T-helper 9 cell (primary cell): ENCODE measurements around the gene GYS2.

Experiments used
- DNase-seq: peaks from one replicate; pipeline ENCODE4 v3.0.0-alpha.2; 2020

Gene GYS2

DNA sequence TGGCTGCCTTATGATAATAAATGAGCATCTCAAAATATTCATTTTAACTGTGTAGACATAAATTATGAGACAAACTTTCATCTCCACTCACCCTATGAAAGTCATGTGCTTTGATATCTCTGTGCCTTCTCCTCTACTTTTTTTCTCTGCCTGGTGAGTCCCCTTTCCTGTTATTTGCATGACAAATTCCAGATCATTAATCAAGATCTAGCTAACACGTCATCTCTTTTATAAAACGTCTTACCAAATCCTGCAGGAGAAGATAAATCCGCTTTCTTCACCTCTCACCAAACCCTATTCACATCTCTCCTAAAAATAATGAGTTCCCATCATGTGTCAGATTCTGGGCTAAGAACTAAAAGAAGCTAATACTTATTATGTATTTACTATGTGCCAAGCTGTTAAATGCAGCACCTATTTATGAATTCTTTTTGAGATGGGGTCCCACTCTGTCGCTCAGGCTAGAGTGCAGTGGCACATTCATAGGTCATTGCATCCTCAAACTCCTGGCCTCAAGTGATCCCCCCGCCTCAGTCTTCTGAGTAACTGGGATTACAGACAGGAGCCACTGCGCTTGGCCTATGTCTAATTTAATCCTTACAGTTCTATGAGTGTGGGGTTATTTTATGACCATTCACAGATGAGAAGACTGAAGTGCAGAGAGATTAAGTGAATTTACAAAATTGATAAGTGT lies 51.9 kb downstream of the GYS2 start:
- no peak for DNase-seq

GRCh38 chr12:21551841-21552465 lies 52.7 kb downstream of the GYS2 start:
- DNase-seq = no peak

DNA sequence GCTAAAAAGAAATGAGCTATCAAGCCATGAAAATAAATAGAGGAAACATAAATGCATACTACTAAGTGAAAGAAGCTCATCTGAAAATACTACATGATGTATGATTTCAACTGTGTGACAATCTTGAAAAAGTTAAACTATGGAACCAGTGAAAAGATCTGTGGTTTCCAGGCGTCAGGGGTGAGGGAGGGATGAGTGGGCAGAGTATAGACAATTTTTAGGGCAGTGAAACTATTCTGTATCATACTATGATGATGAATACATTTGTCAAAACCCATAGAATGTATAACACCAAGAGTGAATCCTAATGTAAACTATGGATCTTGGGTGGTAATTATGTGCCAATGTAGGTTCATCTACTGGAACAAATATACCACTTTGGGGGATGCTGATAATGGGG lies 57.2 kb downstream of the GYS2 start:
- DNase-seq = no peak

- DNase-seq = no peak
Measured at GRCh38 chr12:21546716-21547115, 57.9 kb downstream of the GYS2 start.

DNA sequence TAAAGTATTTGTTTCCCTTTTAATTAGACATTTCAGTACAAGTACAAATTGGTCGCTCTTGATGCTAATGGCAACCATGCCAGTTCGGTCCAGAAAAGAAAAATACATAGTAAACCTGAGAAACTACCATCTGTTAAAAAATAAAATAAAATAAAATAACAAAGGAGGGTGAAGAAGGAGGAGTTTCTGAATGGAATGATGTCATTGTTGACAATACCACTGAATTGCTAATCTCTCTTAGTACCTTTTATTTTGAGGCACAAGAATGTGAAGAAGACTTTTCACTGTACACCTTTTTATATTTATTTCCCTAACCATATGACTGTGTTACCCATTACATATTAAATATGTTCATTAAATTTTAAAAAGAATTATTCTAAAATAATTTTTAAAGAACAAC lies 59.1 kb downstream of the GYS2 start:
- no peak for DNase-seq

GRCh38 chr12:21543151-21543550 lies 61.5 kb downstream of the GYS2 start:
- DNase-seq = no peak

- DNase-seq = no peak
Measured at GRCh38 chr12:21542403-21542802, 62.2 kb downstream of the GYS2 start.

GRCh38 chr12:21541773-21542172 lies 62.9 kb downstream of the GYS2 start:
- no peak for DNase-seq

DNA sequence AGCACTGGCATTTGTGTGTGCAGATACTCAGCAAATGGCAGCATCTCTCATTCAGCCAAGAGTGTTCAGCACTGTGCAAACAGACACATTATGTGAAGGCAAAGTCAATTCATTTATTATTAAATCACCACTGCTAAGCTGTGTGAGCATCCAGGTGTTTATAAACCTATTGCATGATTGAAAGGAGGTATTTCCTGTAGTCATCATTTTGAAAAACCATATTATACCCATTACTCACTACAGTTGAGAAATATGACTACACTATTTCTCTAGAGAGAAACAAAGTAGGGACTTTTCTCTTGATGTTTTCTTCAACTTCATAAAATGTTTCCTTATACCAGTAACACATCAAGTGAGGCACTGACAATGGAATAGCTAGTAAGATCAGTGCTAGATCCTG lies 64.8 kb downstream of the GYS2 start:
- no peak for DNase-seq

DNA sequence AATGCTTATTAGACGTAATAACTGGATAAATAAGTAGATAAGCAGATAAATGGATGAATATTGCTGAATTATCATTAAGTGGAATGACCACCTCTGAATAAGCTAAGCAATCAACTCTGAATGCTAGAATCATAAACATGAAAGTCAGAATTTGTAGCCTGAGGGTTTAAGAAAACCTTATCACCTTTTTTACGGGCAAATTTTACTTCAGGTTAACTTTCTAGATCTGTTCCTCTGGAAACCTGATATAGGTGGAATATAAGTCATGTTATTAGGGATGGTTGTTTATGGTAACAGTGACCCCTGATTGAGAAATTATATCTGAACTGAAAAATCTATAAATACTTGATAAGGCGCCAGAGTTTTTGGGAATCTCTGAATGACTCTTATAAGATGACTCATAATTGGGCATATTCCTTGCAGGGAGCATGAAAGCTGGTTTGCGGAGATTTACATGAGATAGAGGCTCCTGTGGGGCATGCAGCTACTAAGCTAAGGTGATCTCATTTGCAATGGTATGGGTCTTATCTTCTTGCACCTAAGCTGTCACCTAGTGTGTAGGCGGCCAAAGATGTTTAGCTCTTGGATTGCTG lies 66.5 kb downstream of the GYS2 start:
- no peak for DNase-seq

DNA sequence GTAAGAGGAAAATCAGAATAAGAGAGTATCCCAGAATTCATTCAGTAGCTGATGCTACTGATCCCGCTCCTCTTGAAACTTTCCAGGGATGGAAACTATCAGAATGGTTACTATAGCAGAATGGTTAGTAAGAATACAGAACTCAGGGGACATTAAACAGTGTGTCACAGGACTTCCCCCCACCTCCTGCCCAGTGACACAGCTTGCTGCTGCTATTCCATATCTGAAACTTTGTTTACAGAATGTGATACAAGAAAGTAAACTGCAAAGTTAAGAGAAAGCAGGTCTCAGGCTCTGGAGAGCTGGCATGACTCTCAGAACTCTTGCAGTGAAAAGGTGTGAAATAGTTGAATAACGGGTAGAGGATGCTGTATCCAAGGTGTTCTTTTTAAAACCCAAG lies 75.2 kb downstream of the GYS2 start:
- no peak for DNase-seq

DNA sequence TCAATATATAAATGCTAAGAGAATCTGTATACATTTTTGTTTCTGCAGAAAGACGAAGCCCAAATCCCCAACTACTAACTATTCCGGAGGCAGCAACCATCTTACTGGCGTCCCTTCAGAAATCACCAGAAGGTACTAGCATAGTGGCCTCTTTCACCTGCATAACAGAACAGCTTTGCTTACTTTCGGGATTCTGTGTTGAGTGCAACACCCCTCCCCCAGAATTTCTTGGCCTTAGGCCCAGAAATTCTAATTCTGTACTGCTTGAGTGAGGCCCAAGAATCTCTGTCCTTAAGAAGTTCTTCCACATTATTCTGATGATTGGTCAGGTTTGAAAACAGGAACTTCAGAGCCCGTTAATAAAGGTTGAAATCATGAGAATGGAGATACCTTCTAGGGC lies 75.7 kb downstream of the GYS2 start:
- DNase-seq = no peak

GRCh38 chr12:21527451-21528180 lies 77.0 kb downstream of the GYS2 start:
- DNase-seq = peak; percentile 41

- DNase-seq = no peak
Measured at GRCh38 chr12:21526721-21527345, 77.8 kb downstream of the GYS2 start.

GRCh38 chr12:21526053-21526452 lies 78.6 kb downstream of the GYS2 start, which contains the start of gene SPX:
Gene SPX, plus strand, starts transcription at chr12:21526296. Its CDS starts 177 bp downstream, at chr12:21526473.
- DNase-seq = no peak

GRCh38 chr12:21523148-21523547 lies 81.5 kb downstream of the GYS2 start:
- no peak for DNase-seq

DNA sequence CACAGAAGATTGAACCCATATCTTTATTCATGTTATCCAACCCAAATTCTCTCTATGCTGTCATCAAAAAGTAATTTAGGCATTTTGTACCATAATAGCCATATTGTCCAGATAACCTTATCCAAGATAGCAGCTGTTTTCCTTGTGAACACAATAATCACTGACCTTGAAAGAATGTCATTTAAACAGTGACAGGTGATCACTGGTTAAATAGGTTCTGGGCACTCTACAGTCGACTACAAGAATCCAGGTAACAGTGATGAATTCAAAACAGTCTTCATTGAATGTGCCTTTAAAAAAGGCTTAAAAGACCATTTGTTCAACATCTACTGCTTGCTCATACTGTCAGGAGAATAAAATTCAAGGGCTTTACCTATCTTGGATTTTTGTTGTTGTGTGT lies 83.1 kb downstream of the GYS2 start:
- no peak for DNase-seq

DNA sequence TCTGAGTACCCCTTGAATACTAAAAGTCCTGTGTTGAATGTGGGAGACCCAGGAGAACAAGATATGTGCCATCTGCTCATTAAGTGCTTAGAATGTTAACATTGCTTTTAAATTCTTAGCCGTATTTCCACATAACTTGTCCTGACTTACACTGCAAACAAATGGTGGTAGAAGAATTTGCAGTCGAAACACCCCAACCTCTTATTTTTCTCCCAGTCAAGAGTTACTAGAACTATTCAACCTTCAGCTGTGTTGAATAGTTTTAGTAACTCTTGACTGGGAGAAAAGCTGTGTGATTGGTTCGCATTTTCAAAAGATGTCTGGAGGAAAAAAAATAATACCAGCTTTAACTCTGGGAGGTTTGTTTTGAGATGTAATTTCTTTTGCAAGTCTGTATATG lies 86.2 kb downstream of the GYS2 start:
- no peak for DNase-seq

DNA sequence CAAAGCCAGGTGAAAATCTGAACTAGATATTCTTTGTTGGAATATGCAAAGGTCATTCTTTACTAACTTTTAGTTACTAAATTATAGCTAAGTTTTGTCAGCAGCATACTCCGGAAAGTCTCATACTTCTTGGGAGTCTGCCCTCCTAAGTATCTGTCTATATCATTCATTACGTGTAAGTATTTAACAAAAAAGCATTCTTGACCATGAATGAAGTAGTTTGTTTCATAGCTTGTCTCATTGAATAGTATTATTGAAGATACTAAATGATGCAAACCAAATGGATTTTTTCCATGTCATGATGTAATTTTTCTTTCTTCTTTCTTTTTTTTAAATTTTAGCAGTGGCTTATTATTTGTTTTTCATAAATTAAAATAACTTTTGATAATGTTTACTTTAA lies 88.4 kb downstream of the GYS2 start:
- no peak for DNase-seq

GRCh38 chr12:21509768-21510167 lies 94.9 kb downstream of the GYS2 start:
- DNase-seq = no peak

DNA sequence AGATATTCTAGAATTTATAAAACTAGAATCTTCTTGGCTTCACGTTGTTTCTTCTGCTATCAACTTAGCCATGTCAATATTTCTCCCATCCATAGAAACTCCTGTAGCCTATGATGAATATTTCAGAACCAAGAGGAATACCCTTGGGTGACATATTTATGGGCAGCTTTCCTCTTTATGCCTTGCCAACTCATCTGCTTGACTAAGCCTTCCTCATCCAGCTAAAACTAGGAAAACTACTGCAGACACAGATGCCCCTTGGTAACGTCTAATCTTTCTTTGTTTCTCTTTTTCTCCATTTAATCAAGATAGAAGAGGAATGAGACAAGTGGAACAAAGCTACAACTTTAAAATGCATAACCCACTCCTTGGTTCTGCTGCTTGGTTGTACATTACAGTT lies 96.8 kb downstream of the GYS2 start:
- DNase-seq = no peak

- DNase-seq = no peak
Measured at GRCh38 chr12:21505888-21506287, 98.8 kb downstream of the GYS2 start.

DNA sequence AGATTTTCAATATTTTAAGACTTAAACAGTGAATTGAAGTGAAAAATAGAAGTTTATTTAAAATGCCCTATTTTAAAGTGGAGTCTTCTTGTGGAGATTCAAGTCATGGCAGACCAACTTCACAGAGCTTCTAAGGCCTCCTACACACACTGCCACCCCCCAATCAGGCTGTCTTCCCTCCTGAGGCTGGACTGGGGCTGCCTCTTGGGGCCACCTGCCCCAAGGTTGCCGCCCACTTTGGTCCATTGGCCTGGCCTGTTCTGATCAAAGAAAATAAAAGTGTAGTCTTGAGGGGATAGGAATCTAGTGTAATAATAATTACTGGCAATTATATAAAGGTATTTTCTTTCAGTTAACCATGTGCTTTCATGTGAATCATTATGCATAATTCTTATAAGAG lies 101.8 kb downstream of the GYS2 start:
- DNase-seq = no peak
